Activated CD4-positive, CD25-positive, alpha-beta regulatory T cell treated with anti-CD3 and anti-CD28 coated beads, Interleukin-2, amount 50 U/mL, for 24 hours (primary cell): ENCODE measurements around the gene NCOA5.

Experiments used
- ATAC-seq, 2 donors: fragments of 150-1000 bp; cut with Tn5 transposase; one replicate each; pipeline ENCODE4 v1.10.0; 2021; ENCODE audit warnings: mild to moderate bottlenecking in 1 of 2, moderate library complexity in 1 of 2

NCOA5 gene

GRCh38 chr20:46034039-46034438, 55.7 kb downstream of the NCOA5 start:
- no peak for ATAC-seq

DNA sequence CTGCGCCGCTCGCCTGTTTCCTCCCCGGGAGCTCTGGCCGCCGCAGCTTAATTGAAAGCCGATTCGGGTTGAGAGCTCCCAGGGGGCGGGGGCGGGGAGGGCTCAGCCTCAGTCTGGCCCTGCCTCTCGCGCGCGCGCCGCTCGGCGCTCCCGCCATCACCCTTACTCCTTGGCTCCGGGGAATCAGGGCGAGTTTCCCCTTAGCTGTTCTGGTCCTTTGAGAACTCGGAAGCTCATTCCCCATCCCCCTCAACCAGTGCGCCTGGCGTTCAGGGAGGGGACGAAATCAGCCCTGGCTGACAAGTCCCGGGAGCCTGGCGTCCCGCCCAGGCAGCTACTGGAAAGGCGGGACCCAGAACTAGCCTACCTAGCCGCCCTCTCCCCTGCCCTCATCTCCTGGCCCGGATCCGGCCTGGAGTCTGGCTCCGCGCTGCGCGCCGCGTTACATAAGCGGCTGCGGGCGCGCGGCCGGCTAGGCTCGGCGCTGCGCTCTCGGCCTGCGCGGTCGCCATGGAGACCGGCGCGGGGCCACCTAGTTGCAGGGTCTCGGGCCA, 58.0 kb downstream of the NCOA5 start:
- ATAC-seq: no peak

DNA sequence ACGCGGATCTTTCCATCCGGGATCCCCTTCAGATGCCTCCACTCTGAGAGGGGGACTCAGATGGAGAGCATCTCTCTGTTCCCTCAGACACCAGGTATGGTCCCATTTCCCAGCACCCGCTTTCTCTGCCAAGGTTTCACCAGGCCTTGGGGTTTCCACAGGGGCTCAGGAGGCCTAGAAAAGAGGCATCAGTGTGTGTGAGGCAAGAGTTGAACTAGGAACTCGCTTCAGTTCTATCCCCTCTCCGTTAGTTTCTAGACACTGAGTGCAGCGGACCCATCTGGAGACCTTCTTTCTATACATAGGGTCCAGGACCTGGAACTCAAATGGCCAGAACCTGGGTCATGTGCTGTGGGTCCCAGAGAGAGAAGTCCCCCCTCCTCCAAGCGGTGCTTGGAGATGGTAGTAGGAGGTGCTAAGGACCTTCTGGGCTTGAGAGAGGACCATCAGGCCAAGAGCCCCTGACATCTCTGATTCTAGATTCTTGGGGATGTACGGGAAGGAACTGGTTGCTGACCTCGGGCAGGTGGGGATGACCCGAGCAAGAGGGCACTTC, 58.7 kb downstream of the NCOA5 start:
- no peak for ATAC-seq

DNA sequence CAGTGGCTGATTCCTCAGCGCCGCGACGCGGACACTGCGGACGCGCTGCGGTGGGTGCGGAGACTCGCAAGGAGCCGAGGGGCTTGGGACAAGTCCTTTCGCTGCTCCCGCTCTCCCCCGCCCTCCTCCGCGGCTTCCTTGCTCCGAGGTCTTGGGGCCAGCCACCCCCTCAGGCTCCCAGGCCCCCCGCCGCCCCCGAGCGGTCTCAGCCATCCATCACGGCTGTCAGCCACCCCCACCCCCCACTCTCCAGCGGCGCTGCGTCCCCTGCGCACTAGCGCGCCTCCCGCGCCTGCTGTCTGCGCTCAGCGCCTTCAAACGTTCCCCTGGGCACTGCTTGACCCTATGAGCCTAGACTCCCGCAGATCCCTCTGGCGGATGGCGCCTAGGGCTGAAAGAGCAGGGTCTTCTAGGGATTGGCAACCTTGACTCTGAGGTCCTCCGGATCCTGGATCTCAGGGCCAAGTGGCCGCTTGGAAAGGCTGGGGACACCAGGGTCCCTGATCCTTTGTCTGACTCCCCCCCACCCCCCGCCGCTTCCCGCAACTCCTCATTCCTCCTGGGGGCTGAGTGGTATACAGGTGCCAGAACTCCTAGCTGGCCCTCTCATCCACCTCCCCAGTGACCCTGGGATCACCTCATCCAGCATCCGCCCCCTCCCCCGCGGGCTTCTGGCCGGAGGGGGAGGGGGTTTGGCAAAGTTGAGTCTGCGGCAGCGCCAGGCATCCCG, 59.3 kb downstream of the NCOA5 start:
- ATAC-seq: no peak

DNA sequence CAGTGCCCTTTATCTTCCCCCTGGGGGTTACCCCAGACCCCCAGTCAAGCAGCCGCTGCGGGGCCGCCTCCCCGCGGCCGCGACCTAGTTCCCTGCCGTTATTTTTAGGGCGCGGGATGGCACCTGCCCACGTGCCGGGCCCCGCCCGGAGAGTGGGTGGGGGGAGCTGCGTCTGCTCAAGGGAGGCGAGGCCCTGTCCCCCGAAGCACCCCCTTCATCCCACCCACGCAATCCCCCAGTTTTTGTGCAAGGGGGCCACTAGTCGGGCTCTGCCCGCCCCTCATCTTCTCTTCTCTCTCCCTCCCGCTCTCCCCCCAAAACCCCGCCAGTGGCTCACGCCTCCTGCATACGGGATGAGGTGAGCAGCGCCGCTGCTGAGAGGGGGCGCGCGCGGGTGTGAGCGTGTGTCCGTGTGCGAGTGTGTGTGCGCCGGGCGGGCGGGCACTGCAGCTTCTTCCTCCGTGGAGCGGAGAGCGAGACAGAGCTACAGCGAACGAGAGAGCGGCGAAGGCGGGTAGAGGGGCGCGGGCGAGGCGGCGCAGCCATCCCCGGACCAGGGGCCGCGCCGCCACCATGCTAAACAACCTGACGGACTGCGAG, 60.9 kb downstream of the NCOA5 start, which contains the start of gene SLC12A5:
TSS of gene SLC12A5 (plus strand) at position 444 of the 600 bp plus-strand sequence. CDS start at position 574, 130 bp downstream.
- no peak for ATAC-seq

DNA sequence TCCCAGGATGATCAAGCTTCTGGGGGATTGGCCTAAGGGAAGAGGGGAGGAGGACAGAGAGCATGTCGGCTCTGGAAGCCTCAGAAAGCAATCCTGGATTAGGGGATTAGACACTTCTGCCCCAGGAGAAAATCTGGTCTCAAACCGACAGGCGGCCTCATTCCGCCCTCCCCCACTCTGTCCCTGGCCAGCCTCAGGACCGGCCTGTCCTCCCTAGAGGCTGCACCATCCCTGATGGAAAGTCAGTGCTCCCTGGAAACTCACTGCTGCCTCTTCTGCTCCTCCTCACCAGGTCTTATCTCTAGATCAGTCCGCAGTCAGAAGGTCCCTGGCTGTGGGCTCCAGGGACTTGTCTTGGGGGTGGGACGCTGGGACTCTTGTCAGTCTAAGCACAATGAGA, 61.7 kb downstream of the NCOA5 start:
- ATAC-seq: no peak

DNA sequence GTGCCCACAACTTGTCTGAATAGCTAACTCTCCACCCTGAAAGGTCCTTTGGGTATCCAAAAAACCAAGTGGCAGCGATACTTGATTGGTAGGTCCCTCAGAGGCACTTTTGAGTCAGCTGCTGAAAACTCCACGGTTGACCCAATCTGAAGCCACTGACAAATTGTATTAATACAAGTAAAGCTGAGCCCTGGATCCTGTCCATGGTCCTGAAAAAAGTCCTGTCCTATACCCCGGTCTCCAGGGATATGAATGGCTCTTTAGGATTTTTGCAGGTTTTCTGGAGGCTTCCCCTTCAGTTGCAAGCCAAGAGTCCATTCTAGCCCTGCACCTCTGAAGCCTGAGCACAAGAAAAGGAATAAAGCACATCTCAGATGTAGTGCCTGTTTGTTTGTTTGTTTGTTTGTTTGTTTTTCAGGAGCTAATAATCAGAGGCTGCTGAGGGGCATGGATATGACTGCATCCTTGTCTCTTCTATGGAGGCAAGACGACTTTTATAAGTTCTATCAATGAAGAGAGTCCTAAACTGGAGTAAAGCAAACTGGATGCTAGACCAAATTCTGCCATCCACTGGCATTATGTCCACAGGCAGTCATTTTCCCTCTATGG, 62.4 kb downstream of the NCOA5 start:
- no peak for ATAC-seq

DNA sequence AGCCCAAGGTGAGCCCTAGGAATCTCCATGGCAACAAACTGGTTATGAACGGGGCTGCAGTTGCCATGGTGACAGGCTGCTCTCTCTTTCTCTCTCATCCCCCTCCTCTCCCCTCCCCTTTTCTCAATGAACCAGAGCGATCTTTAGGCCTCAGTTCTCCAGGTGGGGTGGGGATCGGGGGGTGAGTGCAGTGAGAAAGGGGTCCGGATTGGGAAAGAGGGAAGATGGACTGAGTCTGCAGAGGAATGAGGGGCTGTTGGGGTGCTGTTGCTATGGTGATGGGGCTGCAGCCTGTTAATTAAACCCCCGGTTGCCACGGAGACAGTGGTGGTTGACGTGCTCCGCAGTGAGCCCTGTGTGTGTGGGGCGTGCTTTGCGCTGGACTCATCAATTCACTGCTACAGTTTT, 64.4 kb downstream of the NCOA5 start:
- no peak for ATAC-seq

DNA sequence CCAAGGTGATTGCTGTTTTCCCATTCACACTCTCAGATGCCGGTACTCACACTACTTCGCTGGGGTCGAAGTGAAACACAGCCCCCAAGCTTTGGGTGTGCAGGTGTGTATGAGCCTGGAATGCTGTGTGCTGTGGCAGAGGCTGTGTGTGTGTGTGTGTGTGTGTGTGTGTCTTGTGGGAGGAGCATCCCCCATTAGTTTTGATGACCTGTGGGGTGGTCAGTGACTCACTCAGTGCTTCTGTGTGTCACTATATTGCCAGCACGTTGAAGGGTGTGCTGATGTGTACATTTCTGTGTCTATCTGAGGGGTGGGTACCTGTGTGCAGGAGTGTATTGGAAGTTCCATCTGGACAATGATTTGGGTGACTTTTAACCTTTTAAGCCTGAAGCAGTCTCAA, 65.8 kb downstream of the NCOA5 start:
- no peak for ATAC-seq

GRCh38 chr20:46023148-46023484, 66.6 kb downstream of the NCOA5 start:
- no peak for ATAC-seq

DNA sequence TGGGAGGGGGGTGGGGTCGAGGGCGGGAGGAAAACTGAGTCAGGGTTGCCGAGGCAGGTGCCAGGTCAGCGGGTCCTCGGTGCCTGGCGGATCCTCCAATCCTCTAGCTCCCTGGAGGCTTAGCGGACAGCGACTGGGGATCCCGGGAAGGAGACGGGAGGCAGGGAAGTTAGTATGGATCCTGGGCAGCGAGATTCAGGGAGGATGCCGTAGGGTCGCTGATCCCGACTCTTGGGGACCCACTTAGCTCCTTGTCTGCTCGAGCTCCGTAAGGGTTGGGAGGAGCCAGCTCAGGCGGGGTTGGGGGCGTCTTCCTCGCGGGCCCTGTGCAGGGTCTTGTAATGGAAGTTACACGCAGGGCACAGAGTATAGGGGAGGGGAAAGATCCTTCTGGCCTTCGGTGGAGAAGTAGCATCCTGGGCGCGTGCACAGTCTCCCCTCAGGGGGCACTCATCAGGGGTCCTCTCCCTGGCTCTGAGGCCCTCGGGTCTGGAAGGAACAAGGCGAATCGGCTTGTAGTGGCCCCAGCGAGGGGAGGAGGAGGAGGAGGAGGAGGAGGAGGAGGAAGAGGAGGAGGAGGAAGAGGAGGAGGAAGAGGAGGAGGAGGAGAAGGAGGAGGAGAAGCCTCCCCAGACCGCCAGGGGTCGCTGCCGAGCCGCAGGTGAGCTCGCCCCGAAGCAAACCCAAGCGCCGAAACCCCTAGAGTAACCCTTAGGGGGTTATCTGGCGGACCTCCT, 67.2 kb downstream of the NCOA5 start:
- ATAC-seq: peak; percentile 60 to 74

GRCh38 chr20:46021361-46022359, 68.1 kb downstream of the NCOA5 start:
- ATAC-seq: peak; percentile 15 to 48

DNA sequence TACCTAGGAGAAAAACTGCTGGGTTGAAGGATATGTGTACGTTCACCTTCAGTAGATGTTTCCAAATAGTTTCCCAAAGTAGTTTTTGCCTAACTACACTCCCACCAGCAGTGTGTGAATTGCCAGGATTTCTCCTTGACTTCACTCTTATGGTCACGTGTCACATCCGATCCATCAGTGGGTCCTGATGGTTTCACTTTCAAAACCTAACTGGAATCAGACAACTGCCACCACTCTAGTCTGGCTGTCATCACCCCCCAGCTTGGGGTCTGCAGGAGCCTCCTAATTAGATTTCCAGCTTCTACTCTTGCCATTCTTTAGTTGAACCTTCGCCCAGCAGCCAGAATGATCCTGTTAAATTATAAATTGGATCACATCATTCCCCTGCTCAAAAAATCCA, 69.2 kb downstream of the NCOA5 start:
- ATAC-seq: no peak

- no peak for ATAC-seq
Observed at GRCh38 chr20:46018611-46019010, 71.2 kb downstream of the NCOA5 start.

DNA sequence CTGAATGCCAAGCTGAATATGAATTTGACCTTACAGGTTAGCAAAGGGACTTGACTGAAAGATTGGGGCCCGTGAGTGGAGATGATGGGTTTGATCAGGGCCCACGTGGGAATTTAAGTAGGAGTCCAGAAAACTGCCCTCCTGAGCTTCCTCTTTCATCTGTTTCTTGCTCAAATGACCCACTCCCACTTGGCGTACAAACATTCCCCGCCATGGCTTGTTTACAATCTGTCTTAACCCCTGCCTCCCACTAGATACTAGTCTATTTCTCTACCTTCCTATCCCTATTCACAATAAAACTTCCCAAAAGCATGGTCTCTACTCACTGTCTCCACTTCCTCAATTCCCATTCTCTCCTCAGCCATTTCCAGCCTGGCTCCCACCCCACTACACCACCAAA, 71.7 kb downstream of the NCOA5 start:
- no peak for ATAC-seq

DNA sequence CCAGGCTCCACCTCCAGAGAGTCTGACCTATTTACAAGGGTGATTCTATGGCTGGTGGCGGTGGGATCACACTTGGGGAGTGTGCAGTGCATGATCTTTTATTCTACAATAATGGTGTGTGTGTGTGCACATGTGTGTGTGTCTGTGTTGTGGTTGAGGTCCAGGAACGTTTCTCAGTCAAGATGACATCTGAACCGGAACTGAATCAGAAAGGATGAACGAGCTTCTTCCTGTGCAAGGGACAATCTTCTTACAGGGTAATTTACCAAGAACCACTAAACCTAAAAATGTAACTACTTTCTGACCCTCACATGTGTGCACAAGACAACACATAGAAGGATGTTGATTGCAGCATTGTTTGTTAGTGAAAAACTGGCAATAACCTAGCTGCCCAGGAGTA, 72.5 kb downstream of the NCOA5 start:
- ATAC-seq: no peak

DNA sequence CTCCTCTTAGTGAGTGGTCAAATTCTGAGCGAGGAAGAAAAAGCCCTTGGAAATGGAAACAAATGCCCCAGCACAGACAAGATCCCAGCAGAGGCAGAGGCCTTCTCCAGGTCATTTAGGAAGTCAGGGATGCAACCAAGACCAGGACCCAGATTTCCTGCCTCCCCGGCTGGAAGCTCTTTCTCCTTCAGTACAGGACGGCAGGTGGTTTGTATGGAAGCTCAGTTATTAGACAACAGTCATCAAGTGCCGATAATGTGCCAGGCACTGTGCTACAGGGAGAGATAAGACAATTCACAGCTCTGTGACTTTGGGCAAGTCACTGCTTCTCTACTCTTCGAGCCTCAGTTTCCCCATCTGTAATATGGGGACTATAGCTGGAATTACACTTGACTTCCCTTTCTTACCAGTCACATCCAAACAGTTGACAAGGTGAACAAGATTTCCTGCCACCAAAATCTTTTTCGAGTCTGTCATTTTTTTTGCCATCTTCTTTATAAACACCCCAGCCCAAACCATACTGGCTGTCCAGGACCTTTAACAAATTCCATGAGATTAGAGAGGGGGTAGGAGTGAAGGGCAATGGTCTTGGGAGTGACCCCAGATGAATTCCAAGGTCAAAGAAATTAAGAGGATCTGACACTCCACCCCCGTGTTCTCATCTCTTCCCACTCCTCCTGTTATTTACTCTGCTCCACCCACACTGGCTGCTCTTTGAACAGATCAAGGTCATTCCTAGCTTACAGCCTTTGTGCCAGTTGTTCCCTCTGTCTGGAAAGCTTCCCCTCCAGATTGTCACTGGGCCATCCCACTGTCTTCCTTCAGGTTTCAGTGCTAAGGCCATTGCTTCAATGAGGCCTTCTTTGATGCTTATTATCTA, 75.0 kb downstream of the NCOA5 start:
- no peak for ATAC-seq

DNA sequence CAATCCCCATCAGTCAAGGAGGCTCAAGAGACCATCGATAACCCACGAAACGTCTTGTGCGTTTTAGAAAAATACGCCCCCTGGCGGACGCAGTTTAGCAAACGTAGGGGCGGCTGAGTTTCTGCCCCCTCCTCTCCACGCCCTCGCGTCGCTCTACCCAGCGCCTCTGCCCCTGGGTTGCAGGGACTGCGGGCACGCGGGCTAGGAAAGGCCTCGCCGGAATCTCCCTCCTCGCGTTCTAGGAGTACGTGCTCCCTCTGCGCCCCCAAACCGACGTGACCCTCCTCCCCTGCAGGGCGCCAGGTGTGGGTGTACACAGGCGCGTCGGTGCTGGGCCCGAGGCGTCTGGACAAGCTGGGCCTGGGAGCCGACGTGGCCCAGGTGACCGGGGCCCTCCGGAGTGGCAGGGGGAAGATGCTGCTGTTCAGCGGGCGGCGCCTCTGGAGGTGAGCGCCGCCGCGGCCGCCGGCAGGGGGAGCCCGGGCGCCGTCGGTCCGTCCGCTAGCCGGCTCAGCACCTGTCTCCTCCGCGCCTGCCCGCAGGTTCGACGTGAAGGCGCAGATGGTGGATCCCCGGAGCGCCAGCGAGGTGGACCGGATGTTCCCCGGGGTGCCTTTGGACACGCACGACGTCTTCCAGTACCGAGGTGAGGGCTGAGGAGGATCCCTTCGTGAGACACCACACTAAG, 75.8 kb downstream of the NCOA5 start:
- peak; percentile 90 to 91 for ATAC-seq

DNA sequence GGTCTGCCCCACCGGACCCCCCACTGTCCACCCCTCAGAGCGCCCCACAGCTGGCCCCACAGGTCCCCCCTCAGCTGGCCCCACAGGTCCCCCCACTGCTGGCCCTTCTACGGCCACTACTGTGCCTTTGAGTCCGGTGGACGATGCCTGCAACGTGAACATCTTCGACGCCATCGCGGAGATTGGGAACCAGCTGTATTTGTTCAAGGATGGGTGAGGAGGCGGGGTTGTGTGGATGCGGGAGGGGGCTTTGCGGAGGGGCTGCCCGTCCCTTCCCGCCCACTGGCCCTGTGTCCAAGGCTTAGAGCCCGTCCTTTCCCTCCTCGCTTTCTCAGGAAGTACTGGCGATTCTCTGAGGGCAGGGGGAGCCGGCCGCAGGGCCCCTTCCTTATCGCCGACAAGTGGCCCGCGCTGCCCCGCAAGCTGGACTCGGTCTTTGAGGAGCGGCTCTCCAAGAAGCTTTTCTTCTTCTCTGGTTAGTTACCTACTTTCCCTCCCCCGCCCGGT, 76.4 kb downstream of the NCOA5 start:
- no peak for ATAC-seq

- ATAC-seq: no peak
Observed at GRCh38 chr20:46012921-46013320, 76.8 kb downstream of the NCOA5 start.
